ENCODE measurements around the gene ANTKMT.

DNA sequence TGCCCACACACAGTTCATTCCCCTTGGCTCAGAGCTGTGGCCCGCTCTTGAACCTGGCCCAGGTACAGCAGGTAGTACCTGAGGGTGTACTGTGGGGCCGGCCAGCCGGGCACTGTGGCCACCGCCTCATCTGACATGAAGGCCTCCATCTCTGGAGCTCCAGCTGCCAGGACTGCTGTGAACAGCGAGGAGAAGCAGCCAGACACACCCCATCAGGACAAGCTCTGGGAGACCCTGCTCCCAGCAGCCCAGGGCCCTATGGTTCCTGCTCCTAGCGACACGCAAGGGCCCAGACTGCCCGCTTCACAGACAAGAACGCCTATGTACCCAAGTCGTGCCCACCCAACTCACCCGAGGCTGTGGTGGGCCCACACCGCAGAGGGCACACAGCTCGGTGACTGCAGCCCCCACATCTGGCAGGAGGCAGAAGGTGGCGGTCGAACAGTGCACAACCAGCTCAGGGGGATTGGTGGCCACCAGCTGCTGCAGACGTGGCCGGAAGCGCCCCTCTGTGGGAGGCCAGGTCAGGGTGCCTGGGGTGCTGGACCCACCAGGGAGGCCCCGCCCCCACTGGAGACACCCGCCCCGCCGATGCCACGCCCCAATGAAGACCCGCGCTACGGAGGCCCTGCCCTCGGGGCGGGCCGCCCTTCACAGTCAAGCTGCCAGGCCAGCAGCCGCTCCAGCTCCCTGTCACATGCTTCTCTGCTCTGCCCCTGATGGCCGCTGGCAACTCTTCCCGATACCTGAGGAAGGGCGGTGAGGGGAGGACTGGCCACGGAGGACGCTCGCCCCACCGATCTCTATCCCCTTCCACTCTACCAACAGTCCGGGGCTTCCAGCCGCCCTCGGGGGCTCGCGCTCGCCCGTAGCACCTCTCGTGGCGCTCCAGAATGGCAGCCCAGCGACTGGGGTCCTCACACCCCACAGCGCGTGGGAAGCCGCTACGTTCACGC lies 41.8 kb upstream of the ANTKMT start:
- TF ChIP-seq, protein P1, sequence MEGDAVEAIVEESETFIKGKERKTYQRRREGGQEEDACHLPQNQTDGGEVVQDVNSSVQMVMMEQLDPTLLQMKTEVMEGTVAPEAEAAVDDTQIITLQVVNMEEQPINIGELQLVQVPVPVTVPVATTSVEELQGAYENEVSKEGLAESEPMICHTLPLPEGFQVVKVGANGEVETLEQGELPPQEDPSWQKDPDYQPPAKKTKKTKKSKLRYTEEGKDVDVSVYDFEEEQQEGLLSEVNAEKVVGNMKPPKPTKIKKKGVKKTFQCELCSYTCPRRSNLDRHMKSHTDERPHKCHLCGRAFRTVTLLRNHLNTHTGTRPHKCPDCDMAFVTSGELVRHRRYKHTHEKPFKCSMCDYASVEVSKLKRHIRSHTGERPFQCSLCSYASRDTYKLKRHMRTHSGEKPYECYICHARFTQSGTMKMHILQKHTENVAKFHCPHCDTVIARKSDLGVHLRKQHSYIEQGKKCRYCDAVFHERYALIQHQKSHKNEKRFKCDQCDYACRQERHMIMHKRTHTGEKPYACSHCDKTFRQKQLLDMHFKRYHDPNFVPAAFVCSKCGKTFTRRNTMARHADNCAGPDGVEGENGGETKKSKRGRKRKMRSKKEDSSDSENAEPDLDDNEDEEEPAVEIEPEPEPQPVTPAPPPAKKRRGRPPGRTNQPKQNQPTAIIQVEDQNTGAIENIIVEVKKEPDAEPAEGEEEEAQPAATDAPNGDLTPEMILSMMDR (conservative IDR thresholded peaks at IDR 0.05; ENCODE audit: low read length) = no peak
- no peak for TF ChIP-seq EZH2phosphoT487 (IDR thresholded peaks at IDR 0.05; ENCODE audit: borderline replicate concordance)
